Erythroblast (primary cell): ENCODE data around the gene CD6.

Experiments used
- DNase-seq, 2 experiments: peaks; one replicate each; lab custom pipeline; 2025; lab: John Stamatoyannopoulos, UW
- GATA1 ChIP-seq: IDR thresholded peaks from 2 replicates; pipeline ENCODE4 v1.6.1; 2011; ENCODE audit warnings: low read depth, mild to moderate bottlenecking, control low read depth, low read length, moderate library complexity
- POLR2A ChIP-seq: IDR thresholded peaks from 2 replicates; pipeline ENCODE4 v1.6.1; 2011; ENCODE audit warnings: mild to moderate bottlenecking, low read length

Gene CD6

DNA sequence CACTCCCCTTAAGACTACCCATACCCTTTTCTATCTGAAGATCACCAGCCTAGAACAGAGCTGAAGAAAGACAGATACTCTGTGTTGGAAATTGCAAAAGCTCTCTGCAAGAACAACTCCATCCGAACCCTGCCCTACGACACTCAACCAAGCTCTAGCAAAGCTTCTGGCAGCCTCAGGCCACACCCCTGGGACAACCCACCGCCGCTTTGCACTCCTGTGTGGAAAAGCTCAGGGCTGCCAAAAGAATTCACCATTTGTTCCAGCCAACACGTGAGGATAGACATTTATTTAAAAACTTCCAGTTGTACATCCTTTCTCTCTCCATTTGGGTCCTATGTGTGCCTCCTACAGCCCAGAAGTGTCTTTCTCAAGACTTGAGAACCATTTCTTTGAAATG, 68.4 kb downstream of the CD6 start:
- DNase-seq, result no peak
- TF ChIP-seq GATA1, result no peak
- TF ChIP-seq POLR2A, result no peak

DNA sequence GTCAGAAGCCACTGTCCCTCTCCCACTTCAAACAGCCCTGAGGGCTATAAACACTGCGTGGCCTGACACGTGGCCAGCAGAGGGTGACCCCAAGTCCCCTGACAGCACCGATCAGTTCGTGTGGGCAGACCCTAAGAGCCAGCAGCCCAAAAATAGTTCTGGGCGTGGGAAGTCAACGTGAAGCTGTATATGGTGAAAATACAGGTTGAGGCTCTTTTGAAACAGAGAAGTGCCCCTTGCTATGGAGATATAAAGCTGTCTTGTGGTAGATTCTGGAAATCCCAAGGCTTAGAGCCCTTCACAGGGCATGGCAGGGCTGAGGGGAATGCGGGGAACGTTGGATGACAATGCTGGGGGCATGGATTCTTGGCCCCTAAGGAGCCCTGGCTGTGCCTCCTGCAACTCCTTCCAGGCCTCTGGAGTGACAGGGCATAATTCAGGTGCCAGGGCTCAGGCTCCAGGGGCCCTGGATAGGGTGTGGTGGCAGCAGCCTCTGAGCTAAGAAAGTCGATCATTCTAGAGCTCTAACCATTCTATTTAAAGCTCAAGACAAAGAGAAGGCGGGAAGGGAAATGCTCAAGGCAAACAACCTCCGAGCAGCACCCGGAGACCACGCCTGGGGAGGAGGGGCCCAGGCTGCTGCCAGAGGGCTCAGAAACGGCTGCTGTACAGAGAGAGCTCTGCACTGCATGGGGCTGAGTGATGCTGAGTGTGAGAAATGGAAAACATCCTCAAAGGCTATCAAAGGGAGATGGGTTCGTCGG, 70.5 kb downstream of the CD6 start:
- TF ChIP-seq POLR2A, result no peak
- no peak for TF ChIP-seq GATA1

DNA sequence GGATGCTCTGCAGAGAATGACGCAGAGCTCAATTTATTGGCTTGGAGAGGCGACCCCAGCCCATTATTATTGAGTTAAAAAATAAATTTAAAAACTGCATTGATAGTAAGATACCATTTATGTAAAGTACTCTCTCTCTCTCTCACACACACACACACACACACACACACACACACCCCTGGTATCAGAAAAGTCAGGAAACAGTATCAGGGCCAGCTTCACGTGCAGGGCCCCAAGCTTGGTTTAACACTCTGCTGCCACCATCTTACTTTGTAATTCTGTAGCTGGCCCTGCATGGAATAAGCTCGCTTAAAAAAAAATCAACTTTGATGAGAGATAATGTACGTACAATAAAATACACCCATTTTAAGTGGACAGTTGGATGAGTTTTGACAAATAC, 71.1 kb downstream of the CD6 start:
- no peak for DNase-seq
- no peak for TF ChIP-seq GATA1
- no peak for TF ChIP-seq POLR2A

More for the DNA sequence above, 70.5 kb downstream of the CD6 start:
- no peak for DNase-seq

- DNase-seq, result no peak
- TF ChIP-seq GATA1 (no peak), POLR2A (no peak)
Observed at GRCh38 chr11:61042961-61043540, 71.6 kb downstream of the CD6 start.

- DNase-seq, result no peak
- TF ChIP-seq POLR2A, result no peak
- TF ChIP-seq GATA1, result no peak
Observed at GRCh38 chr11:61045271-61045670, 73.8 kb downstream of the CD6 start.

GRCh38 chr11:61046833-61047232, 75.4 kb downstream of the CD6 start:
- TF ChIP-seq GATA1 (no peak), POLR2A (no peak)
- no peak for DNase-seq

DNA sequence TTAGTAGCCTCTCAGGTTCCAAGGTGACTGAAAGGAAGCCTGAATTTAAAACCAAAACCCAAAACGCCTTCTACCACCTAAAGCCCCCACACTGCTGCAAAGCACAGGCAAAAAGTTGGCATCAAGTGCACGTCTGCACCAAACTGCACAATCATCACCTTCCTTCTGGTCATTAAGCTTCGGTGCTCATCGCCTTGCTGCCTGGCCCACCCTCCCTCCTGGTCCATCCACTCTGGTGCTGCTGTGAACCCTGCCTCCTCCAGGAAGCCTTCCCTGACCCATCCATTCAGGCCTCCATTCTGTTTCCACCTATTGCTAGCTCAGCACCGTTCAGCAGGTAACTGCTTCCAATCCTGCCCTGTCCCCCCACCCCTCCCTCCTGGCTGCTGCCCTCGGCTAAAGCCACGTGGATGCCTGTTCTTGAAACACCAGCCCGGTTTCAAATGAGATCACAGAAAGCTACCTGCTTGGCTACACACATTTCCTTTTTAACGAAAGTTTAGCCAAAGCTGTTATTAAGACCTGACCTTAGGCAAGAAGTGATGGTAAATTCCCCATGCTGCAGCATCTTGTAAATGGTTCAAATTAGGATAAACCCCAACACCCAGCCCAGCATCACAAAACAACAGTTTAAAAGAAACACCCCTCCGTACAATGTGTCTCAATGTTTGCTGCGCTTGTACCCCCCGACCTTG, 77.0 kb downstream of the CD6 start:
- no peak for TF ChIP-seq GATA1
- TF ChIP-seq POLR2A, result no peak
- no peak for DNase-seq

GRCh38 chr11:61049063-61049377, 77.5 kb downstream of the CD6 start:
- no peak for TF ChIP-seq POLR2A

DNA sequence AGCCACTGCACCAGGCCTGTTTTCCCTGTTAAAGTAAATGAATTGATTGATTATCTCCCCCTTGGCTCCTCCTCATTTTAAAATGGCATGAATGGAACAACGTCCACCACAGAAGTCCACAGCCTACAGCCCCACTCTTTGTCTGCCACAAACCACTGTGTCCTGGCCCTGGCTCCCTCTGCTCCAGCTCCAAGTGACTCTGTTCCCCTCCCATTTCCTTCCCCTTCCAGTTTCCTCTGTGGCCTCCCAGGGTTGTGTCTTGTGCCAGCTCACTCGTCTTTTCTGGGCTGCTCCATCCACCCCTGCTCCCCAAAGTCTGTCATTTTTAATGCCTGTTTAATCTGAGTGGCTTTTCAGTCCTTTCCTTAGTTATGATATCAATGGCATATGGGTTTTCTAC, 78.4 kb downstream of the CD6 start:
- TF ChIP-seq GATA1 (no peak), POLR2A (no peak)
- no peak for DNase-seq

More at GRCh38 chr11:61049063-61049377, 77.5 kb downstream of the CD6 start:
- DNase-seq, result no peak

GRCh38 chr11:61052182-61052972, 80.9 kb downstream of the CD6 start:
- DNase-seq, result no peak
- TF ChIP-seq GATA1 (no peak), POLR2A (no peak)

GRCh38 chr11:61053191-61053590, 81.7 kb downstream of the CD6 start:
- no peak for DNase-seq
- TF ChIP-seq GATA1, result no peak
- no peak for TF ChIP-seq POLR2A

- DNase-seq, result no peak
Observed at GRCh38 chr11:61054513-61054912, 83.0 kb downstream of the CD6 start.

DNA sequence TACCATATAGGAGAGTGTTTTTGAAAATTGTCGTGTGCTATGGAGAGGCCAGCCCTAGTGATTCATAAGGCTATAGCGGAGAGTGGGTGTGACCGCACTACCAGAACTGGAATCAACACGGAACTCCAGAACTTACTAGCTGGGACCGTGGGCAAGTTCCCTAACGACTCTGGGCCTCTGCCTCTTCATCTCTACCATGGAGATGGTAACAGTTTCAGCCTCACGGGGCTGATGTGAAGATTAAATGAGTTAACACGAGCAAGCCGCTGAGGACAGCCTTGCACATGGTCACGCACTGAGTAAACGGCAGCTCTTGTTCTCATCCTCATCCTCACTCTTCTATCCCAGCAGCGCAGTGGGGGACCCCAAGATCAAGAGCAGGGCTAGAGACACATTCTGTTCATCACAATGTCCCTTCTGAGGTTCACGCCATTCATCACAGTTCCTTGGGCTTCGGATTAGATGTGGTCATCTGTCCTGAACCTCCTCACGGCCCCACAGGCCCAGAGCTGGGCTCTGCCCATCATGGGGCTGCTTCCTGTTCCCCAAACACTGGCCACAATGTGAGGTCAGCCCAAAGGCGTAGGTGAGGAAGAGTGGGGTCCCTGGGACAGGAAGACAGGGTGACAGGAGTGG, 83.6 kb downstream of the CD6 start:
- no peak for TF ChIP-seq POLR2A

More at GRCh38 chr11:61054513-61054912, 83.0 kb downstream of the CD6 start:
- TF ChIP-seq POLR2A, result no peak
- no peak for TF ChIP-seq GATA1

GRCh38 chr11:61055776-61056175, 84.3 kb downstream of the CD6 start:
- TF ChIP-seq GATA1 (no peak), POLR2A (no peak)
- DNase-seq, result no peak

More for the DNA sequence above, 83.6 kb downstream of the CD6 start:
- no peak for DNase-seq
